GM18505 (cell line): ENCODE results near the gene BSND.
A peak's percentile ranks its signal among the peaks of the same experiment; 100 is the strongest.
"Not testable (repeated sequence)": the region's sequence is repeated elsewhere in the genome, so short reads cannot be mapped to it uniquely, and the experiment has no call there.

Experiments used
- ATAC-seq: cut with Tn5 transposase; IDR thresholded peaks from one replicate; pipeline ENCODE4 v1.9.1; 2021; ENCODE audit not compliant: unreplicated experiment
- POLR2A ChIP-seq: IDR thresholded peaks from 4 replicates; pipeline ENCODE4 v1.6.1; 2011; ENCODE audit warnings: borderline replicate concordance; ENCODE audit not compliant: insufficient read depth, insufficient read length; ENCODE audit errors: extremely low read depth

The BSND gene

DNA sequence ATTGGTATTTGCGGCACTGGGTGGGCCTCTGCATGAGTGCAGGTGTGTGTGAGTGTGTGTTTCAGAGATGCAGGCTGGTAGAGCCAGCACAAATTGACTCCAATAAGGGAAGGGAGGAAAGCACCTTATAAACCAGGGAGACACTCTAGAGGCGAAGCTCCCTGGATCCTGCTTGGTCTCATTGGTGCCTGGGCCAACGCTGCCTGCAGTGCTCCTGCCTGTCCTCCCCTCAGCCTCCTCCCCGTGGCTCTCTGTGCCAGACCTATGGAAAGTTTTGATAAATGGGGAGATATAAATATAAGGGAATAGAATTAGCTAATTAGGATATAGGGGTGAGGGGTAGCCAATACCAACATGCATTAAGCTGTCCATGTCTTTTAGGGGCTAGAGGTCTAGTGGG, 2.6 kb downstream of the BSND start:
- TF ChIP-seq POLR2A, result no peak

GRCh38 chr1:55002686-55003085, 4.0 kb downstream of the BSND start:
- no peak for TF ChIP-seq POLR2A
- ATAC-seq, result no peak

More for the DNA sequence above, 2.6 kb downstream of the BSND start:
- no peak for ATAC-seq

- no peak for TF ChIP-seq POLR2A
- ATAC-seq, result no peak
Observed at GRCh38 chr1:55005351-55006140, 6.8 kb downstream of the BSND start.

DNA sequence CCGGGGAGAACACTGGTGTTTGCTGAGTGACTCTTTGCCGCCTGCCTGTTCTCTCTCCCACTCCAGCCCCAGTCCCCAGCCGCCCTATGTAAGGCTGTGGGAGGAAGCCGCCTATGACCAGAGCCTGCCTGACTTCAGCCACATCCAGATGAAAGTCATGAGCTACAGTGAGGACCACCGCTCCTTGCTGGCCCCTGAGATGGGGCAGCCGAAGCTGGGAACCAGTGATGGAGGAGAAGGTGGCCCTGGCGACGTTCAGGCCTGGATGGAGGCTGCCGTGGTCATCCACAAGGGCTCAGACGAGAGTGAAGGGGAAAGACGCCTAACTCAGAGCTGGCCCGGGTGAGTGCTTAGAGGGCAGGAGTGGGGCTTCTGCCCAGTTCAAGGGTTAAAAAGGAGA, 8.2 kb downstream of the BSND start:
- no peak for TF ChIP-seq POLR2A
- no peak for ATAC-seq

- no peak for TF ChIP-seq POLR2A
- ATAC-seq, result no peak
Observed at GRCh38 chr1:55007625-55008024, 8.9 kb downstream of the BSND start.

DNA sequence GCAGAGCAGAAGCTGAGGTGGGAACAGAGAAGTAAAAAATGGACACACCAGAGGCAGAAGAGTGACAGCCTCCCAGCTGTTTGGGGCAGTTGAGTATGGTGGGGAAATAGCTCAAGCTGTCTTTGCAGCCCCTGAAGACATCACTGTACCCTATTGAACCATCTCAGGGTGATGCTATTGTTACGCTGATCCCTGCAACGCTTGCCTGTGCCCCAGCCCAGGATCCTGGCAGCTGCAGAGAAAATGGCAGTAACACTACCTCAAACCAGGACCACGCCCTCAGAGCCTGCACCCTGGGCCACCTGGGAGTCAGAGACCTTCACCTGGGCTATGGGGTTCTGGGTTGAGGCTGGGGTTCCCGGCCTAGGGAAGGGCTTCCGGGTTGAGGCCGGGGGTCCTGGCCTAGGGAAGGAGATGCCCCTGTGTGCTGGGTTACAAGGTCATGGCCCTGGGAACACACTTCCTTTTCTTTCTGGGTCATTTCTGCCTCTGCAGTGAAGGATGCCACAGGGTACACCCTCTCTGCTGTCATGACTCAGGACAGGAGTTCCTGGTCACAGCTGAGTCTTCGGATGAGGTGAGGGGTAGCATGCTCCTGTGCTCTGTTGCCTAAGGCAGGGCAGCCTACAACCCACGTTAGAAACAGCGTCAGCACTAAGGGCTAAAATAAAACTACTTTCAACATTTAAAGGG, 11.6 kb downstream of the BSND start:
- ATAC-seq, result no peak

DNA sequence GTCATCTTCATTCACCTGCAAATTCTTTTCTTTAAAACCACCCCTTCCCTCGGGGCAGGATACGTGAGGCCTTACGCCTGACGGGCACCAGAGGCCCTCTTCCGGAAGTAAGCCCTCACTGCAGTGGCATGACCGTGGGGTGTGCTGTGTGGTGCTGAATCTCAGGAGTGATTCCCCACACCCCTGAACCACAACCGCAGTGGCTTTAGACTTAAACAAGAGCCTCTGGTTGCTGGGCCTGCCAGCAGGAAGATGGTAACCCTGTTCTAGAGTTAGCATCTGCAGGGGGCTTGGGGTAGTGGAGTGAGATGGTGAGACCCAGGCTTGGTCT, 12.1 kb downstream of the BSND start:
- ATAC-seq, result no peak
- no peak for TF ChIP-seq POLR2A

More for the DNA sequence above, 11.6 kb downstream of the BSND start:
- TF ChIP-seq POLR2A, result no peak

GRCh38 chr1:55012661-55013060, 13.9 kb downstream of the BSND start:
- TF ChIP-seq POLR2A, result no peak
- no peak for ATAC-seq

- no peak for ATAC-seq
- TF ChIP-seq POLR2A, result no peak
Observed at GRCh38 chr1:55015123-55015522, 16.4 kb downstream of the BSND start.

DNA sequence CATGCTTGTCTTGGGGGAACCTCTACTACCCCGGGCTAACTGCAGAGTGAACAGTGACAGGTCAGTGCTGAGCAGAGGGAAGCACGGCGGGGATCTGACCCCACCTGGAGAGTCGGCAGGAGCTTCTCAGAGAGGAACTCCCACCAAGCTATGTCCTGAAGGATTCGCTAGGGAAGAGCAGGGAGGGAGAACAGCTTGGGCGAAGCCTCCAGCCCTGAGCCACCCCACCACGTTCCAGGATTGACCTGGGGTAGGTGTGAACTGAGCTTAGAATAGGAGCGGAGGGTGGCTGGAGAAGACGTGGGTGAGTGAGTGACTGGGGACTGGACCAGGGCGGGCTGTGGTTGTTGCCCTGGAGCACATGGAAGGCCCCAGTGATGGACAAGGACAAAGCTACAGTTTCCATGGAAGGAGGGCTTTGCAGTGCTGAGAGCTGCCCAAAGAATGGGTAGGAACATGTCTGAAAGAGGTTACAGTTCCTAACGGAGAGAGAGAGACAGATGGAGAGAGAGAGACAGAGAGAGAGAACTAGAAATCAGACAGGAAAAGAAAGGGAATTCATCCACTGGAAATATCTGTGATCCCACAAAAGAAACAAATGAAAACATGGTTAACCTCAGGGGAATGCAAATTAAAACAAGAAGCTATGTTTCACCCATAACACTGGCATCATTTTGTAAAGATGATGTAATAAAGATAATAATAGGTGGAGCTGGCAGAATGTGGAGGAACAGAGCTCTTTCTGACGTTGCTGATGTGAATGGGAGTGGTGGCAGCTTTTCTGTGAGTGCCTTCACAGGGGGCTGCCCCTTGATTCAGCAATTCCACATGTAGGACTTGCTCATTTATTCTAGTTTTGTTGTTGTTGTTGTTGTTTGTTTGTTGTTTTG, 17.2 kb downstream of the BSND start:
- ATAC-seq, result no peak
- TF ChIP-seq POLR2A, result no peak

DNA sequence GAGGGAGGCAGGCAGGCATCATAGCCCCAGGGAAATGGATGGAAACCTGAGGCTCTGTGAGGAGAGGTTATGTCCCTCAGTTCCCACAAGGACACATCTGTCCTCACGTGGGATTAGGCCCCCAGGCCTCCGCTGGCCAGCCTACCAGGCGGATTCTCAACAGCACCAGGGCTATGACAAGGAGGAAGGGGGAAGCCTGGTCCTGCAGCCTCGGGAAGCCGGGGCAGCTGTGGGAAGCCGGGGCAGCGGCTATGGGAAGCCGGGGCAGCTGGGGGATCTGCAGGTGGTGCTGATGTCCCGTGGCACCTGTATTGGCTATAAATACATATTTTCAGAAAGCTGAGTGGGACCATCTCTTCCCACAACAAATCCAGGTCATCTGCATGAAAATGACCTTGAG, 19.7 kb downstream of the BSND start:
- ATAC-seq, result no peak
- TF ChIP-seq POLR2A, result no peak

- TF ChIP-seq POLR2A, result no peak
- ATAC-seq, result peak; percentile 68
Observed at GRCh38 chr1:55021942-55022546, 23.3 kb downstream of the BSND start.

DNA sequence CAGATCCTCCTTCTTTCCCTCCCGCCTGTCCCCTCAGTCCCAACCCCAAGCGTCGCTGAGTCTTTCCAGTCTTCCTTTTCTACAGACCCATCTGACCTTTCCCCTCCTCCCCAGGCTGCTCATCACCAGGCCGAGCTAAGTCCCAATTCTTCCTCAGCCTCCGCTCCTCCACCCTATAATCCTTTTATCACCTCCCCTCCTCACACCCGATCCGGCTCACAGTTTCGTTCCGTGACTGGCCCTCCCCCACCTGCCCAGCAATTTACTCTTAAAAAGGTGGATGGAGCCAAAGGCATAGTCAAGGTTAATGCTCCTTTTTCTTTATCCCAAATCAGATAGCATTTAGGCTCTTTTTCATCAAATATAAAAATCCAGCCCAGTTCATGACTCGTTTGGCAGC, 25.4 kb downstream of the BSND start:
- not testable (repeated sequence) for ATAC-seq

- not testable (repeated sequence) for ATAC-seq
Observed at GRCh38 chr1:55026682-55027081, 27.9 kb downstream of the BSND start.

- not testable (repeated sequence) for ATAC-seq
Observed at GRCh38 chr1:55031098-55031497, 32.4 kb downstream of the BSND start.
